Measurements from ENCODE around the gene GNG7. TPM values are rescaled to one million over a fixed set of nuclear protein-coding genes. Genes with fewer than 3 reads are reported as not detected.
"Not testable (repeated sequence)": the region's sequence is repeated elsewhere in the genome, so short reads cannot be mapped to it uniquely, and the experiment has no call there.

GNG7 gene
- total and polyA plus RNA-seq, 3 donors from 2014 or later: 16.9 to 38.7 (median 25.3) TPM

DNA sequence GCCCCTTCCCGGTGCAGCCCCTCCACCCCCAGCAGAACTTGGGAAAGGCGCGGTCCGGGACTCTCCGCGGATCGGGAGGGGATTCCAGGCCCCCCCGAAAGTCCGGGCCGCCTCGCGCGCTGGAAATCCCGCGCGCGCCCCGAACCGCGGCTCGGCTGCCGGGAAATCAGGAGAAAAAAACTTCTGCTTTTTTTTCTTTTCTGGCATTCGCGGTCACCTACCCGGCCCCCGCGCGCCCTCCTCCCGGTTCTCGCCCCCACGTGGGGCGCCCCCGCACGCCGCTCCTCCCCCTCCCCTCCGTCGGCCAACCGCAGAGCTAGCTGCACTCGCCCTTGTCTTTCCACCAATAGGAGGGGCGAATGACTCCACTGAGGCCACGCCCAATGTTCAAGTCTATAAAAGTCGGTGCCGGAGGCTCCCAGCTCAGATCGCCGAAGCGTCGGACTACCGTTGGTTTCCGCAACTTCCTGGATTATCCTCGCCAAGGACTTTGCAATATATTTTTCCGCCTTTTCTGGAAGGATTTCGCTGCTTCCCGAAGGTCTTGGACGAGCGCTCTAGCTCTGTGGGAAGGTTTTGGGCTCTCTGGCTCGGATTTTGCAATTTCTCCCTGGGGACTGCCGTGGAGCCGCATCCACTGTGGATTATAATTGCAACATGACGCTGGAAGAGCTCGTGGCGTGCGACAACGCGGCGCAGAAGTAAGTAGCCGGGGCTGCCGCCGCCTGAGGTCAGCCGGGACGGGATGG lies 226.6 kb downstream of the GNG7 start, which contains the start of gene GADD45B:
TSS of gene GADD45B (plus strand) at position 426 of the 749 bp plus-strand sequence. CDS start at position 658, 232 bp downstream.
- Histone ChIP-seq H3K27me3 (no peaks in the 10 kb centered on the region), H3K4me1 (peaks cover 3% of the 10 kb centered on the region), H3K36me3 (ENCODE audit: low read depth, missing control alignments) (no peaks in the 10 kb centered on the region), H3K9me3 (no peaks in the 10 kb centered on the region), H3K4me3 (peak within 1 kb of the TSS; percentile 79 to 90), H3K27ac (peak within 1 kb of the TSS; percentile 75 to 84)
- peak; percentile 98 for DNase-seq
- intact Hi-C loops (cut with DNase I; ENCODE audit: low total_unique reads): loop anchor here (2.0 to 10.0 kb wide), 3 partner anchors 66 to 139 kb away; no protein-coding TSS in a partner anchor
- TF ChIP-seq POLR2A (IDR thresholded peaks at IDR 0.05): peak; percentile 100
- TF ChIP-seq, protein P1, sequence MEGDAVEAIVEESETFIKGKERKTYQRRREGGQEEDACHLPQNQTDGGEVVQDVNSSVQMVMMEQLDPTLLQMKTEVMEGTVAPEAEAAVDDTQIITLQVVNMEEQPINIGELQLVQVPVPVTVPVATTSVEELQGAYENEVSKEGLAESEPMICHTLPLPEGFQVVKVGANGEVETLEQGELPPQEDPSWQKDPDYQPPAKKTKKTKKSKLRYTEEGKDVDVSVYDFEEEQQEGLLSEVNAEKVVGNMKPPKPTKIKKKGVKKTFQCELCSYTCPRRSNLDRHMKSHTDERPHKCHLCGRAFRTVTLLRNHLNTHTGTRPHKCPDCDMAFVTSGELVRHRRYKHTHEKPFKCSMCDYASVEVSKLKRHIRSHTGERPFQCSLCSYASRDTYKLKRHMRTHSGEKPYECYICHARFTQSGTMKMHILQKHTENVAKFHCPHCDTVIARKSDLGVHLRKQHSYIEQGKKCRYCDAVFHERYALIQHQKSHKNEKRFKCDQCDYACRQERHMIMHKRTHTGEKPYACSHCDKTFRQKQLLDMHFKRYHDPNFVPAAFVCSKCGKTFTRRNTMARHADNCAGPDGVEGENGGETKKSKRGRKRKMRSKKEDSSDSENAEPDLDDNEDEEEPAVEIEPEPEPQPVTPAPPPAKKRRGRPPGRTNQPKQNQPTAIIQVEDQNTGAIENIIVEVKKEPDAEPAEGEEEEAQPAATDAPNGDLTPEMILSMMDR (IDR thresholded peaks at IDR 0.05): peak in 1 of 3 experiments; percentile 6
- WGBS, 2 donors: 0% methylated on average over 37 to 58 of the region's 70 CpGs

GRCh38 chr19:2475018-2475701 lies 227.3 kb downstream of the GNG7 start:
- DNase-seq: peak; percentile 63
- 0% methylated on average over 8 to 41 of the region's 45 CpGs for WGBS, 2 donors
- Histone ChIP-seq H3K4me3 (peak overlapping the region; percentile 79 to 90), H3K36me3 (ENCODE audit: low read depth, missing control alignments) (no peaks in the 10 kb centered on the region), H3K9me3 (no peaks in the 10 kb centered on the region), H3K4me1 (peaks cover 3% of the 10 kb centered on the region), H3K27ac (peak overlapping the region; percentile 45 to 73), H3K27me3 (no peaks in the 10 kb centered on the region)
- intact Hi-C loops (cut with DNase I; ENCODE audit: low total_unique reads): loop anchor here (5.0 to 10.0 kb wide), 2 partner anchors 67 to 140 kb away; no protein-coding TSS in a partner anchor
- TF ChIP-seq, protein P1 (IDR thresholded peaks at IDR 0.05): no peak
- no peak for TF ChIP-seq POLR2A (IDR thresholded peaks at IDR 0.05)

- TF ChIP-seq, protein P1 (IDR thresholded peaks at IDR 0.05): peak; percentile 98 to 100 (median 100)
- no peak for TF ChIP-seq POLR2A (IDR thresholded peaks at IDR 0.05)
- DNase-seq: peak; percentile 83
- intact Hi-C loops (cut with DNase I; ENCODE audit: low total_unique reads): loop anchor here (5.0 to 10.0 kb wide), 2 partner anchors 68 to 140 kb away; no protein-coding TSS in a partner anchor
- Histone ChIP-seq H3K4me1 (peaks cover 3% of the 10 kb centered on the region), H3K27me3 (no peaks in the 10 kb centered on the region), H3K27ac (peak overlapping the region; percentile 23 to 73), H3K4me3 (peak overlapping the region; percentile 79 to 90), H3K9me3 (no peaks in the 10 kb centered on the region), H3K36me3 (ENCODE audit: low read depth, missing control alignments) (no peaks in the 10 kb centered on the region)
- WGBS, 2 donors: 10 to 19% methylated on average over 17 to 47 of the region's 60 CpGs
Measured at GRCh38 chr19:2474232-2475017, 228.1 kb downstream of the GNG7 start.

DNA sequence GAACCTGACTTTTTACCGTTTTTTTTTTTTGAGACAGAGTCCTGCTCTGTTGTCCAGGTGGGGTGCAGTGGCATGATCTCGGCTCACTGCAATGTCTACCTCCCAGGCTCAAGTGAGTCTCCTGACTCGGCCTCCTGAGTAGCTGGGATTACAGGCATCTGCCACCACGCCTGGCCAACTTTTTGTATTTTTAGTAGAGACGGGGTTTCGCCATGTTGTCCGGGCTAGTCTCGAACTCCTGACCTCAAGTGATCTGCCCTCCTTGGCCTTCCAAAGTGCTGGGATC lies 232.6 kb downstream of the GNG7 start:
- intact Hi-C loops (cut with DNase I; ENCODE audit: low total_unique reads): loop anchor here (10.0 kb wide), 1 partner anchor 145 kb away; no protein-coding TSS in a partner anchor
- H3K27me3 ChIP-seq; H3K9me3 ChIP-seq; DNase-seq; H3K27ac ChIP-seq; H3K4me1 ChIP-seq; H3K36me3 ChIP-seq (ENCODE audit: low read depth, missing control alignments); H3K4me3 ChIP-seq: not testable (repeated sequence)
- 90% methylated on average over 8 of the region's 8 CpGs for WGBS, 2 donors

All from testis (tissue), 3 donors.